ENCODE results near the gene CHRNA4.

Gene CHRNA4

DNA sequence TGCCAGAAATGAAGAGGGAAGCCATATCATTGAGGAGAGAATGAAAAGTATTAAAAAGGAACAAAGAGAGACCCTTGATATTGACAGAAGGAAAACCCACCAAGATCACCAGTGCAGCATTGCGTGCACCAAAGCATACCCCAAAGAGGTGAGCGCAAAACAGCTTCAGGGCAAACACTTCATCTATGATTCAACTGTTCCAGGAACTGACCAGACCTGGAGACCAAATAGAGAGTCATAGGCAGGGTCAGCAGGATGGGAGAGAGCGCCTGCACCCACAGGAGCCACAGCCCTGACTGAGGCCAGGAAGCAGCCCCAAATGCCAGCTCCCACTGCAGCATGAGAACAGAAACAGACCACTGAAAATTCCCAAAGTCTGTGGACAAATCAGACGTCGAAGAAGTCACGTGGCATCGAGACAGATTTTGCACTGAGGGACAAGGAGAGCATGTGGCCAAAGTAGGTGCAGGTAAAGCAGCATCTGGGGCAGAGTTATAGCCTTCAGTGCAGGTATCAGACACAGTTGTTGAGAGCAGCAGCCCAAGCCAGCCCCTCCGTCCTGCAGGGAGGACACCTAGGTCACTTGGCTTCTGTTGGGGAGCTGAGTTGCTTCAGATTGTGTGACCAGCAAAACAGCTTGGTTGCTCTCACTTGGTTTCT, 29.3 kb downstream of the CHRNA4 start:
- no peak for DNase-seq

DNA sequence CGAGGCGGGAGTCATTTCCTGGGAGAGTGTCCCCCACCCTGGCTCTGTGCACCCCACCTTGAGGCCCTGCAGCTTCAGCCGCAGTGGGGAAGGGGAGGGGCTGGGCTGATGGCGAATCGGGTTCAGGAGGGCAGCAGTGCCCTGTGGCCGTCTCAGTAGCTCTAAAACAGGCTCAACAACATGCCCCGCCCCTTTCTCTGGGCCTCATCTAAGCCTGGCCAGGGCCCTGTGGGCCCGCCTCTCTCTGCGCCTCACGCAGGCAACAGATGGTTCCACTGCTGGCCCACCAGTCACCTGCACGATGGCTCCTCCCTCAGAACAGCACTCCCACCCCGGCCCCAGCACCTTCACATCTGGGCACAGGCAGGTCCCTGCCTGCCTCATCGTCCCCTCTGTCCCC, 30.2 kb downstream of the CHRNA4 start:
- no peak for DNase-seq

DNA sequence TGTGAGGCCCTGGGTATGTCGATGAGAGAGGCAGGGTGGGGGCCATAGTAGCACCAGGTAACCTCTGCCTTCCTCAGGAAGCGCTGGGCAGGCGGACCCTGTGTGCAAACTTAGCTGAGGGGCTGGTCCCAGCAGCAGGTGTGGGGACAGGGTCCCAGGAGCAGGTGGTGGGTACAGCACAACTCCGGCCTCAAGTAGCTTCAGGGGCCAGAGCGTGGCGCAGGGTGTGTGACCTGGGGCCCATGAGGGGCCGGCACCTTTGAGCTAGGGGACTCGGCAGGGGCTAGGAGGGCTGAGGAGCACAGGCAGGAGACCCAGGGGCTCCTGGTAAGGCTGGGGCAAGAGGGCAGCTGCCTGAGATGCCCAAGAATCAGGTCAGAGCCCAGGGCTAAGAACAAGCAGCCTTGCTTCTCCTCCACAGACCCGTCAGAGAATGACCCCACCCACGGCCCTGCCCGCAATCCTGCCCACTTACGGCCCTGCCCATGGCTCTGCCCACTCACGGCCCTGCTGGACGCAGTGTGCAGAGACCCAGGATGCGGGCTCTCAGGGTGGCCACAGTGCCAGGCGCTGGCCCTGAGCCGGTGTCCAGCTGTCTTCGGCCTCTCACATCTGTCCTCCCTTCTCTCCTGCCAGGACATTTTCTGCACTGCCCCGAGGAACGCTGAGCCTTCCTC, 30.9 kb downstream of the CHRNA4 start:
- no peak for DNase-seq

DNA sequence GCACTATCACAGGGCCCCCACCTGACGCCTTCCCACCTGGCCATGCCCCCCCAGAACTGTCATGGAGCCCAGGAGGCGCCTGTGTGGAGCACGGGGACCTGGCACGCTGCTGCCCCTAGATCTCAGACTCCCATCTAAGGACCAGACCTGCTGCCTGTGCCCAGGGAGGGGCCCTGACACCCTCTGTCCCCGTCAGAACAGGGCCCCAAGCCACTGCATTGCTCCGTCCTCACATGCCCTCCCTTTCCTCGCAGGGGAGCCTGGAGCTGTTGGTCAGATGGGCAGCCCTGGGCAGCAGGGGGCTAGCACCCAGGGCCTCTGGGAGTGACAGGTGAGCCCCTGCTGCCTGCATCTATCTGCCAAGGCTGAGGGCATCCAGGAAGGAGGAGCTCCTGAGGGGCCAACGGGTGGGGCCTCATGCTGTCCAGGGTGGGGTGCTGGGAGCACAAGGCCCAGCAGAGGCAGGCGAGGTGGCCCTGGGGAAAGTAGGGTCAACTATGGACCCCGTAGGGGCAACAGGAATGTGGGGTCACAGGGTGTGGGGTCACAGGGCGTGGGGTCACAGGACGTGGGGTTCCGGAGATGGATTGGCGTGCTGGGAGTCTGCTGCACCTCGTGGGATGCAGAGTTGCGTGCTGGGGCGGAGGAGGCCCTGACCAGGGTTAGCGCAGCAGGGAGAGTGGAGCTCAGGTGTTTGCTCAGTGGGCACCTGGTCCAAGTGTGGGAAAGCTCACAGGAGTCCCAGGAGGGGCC, 31.6 kb downstream of the CHRNA4 start:
- no peak for DNase-seq

DNA sequence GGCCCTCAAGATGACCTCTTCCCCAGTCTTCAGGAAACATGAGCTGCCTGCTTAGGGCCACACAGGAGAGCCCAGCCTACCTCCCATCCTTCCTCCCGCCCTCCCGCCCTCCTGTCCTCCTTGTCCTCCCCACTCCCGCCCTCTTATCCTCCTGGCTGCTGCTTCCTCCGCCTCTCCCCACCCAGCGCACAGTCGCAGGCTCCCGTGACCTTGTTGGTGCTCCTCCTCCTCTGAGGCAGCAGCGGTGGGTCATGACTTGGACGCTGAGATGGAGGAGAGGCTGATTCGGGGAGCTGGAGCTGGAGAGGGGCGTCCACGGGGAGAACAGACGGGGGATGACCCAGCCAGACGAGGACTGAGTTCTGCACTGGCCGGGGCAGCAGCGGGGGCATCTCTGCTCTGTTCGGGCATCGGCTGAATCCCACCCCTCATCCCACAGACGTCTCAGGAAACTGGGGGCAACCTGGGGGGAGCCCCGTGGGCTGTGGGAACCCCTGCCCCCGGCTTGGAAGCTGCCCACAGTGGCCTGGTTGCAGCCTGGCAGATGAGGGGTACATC, 32.4 kb downstream of the CHRNA4 start:
- no peak for DNase-seq

DNA sequence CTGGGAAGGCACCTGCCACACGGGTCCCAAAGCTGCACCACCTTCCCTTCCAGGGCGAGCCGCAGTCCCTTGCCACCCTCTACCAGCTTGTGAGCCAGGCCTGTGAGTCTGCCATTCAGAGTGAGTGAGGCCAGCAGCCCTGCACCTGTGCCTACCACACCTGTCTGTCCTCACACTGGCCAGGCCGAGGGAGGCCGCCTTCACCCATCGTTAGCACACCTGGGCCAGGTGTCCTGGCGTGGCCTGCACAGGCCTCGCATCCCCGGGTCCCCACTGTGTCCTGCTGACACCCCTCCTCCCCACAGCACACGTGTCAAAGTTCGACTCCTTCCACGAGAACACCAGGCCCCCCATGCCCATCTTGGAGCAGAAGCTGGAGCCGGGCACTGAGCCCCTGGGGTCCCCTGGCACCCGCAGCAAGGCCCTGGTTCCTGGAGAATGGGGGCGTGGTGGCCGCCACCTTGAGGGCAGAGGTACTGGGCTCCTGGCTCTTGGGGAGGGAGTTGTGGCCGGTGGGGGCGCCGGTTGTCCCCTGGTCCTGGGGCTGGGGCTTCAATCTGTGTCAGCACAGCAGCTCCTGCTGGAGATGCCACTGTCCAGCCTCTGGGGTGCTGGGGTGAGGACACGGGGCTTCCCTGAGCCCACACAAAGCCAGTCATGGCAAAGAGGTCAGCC, 33.0 kb downstream of the CHRNA4 start:
- no peak for DNase-seq

DNA sequence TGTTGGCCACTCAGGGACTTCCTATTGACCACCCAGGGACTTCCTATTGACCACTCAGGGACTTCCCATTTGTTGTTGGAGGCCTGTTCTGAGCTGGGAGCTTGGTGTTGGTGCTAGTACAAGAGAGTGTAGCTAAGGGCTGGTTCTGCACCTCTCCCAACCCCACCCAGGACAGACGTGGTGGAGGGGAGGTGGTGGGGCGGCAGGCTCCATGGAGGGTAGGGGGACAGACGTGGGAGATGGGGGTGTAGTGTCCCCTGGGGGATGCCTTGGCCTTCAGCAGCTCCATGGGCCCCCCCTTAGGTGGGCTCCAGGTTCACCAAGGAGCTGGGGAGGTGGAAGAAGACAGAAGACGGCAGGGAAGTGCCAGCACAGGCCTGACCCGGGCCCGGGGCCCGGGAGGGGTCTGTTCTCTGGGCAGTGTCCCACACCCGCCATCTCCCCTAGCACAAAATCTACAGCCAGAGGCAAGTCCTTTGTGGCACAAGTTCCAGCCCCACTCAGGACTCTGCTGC, 33.9 kb downstream of the CHRNA4 start:
- DNase-seq, result no peak

DNA sequence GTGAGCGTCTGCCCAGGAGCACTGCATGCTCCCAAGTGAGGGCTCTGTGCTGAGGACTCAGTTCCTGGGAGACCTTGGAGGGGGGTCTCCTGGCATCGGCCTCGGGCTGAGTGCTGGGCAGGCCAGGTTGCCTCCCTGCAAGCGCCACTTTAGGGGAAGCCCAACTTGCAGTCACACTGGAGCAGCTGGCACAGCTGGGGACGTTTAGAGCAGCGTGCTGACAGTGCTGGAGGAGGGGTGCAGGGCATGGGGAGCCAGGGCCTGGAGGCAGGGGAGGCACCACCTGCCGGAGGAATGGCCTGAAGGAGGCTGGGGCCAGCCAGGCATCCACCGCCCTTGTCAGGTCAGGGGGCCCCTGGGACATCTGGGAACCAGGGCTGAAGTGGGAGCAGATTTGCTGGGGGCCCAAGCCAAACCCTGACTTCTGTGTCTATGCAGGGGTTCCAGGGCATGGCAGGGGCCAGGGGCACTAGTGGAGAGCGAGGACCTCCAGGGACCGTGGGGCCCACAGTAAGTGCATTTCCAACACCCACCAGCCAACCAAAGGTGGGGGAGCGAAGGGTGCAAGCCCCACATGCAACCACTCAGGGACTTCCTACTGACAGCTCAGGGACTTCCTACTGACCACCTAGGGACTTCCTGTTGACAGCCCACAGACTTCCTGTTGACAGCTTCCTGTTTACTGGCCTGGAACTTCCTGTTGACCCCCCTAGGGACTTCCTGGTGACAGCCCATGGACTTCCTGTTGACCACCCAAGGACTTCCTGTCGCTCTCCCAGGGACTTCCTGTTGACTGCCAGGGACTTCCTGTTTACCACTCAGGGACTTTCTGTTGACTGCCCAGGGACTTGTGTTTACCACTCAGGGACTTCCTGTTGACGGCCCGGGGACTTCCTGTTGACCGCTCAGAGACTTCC, 34.6 kb downstream of the CHRNA4 start:
- DNase-seq, result no peak

DNA sequence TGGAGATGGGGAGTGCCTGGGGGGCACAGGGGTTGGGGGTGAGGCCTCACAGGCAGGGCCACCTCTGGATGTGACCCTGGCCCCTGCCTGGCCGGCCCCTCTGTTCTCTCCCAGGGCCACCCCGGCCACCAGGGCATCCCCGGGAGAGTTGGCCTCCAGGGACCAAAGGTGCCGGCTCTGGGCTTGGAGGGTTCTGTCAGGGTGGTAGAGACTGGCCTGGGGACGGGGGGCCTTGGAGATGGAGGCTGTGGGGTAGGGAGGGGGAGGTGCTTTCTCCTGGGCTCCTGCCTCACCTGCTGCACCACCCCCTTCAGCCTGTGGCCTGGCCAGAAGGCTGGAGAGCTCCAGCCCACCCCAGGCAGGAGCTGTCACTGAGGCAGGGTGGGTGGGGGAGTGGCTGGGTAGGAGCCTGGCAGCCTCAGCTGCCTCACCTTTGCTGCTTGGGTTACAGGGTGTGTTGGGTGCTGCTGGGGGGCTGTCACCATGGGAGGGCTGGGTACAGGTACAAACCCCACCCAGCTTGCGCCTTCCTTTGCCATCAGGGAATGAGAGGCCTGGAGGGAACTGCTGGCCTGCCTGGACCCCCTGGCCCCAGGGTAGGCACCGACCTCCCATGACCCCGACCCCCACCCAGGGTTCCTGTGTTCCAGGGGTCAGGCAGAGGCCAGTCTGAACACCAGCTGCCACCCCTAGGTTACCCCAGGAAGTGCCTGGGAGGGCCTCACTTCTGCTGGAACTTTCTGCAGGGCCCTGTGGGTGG, 35.4 kb downstream of the CHRNA4 start:
- DNase-seq, result no peak

DNA sequence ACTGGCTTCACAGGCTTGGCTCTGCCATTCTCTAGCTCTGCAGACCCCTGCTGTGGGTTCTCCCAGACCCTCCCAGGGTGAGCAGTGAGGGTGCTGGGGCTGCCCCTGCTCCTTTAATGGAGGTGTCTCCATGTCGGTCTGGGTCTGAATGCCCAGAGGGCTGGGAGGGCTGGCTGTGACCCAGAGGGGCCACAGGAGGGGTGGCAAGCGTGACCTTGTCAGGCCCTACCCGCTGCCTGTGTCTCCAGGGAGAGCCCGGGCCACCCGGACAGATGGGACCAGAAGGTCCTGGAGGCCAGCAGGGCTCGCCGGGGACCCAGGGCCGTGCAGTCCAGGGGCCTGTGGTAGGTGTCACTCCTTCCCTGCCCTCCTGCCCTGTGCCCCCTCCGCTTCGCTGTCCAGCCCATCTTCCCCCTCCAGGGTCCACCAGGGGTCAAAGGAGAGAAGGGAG, 36.1 kb downstream of the CHRNA4 start:
- DNase-seq, result no peak

DNA sequence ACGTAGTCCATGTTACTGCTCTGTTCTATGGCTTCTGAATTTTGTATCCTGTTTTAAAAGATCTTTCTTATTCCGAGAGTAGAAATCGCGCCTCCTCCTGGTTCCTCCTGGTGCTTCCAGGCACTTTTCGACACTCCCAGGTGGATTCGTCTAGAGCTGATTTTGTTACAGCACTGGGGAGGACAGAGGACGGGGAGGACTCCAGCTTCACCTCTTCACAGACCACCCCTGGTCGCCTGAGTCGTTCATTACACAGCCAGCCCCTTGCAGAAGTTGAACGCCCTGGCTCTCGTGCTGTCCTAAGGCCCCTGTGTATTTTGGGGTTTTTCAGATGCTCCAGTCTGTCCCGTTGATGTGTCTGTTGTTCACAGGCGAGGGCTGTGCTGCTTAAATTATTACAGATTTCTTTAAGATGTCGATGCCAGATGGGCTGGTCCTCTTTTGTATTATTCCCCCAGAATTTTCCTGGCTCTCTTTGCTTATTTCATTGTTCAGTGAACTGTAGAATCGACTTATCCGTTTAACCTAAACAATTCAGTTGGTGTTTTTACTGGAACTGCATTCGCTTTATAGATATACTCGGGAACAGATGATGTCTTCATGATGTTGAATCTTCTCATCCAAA, 37.7 kb downstream of the CHRNA4 start:
- no peak for DNase-seq

DNA sequence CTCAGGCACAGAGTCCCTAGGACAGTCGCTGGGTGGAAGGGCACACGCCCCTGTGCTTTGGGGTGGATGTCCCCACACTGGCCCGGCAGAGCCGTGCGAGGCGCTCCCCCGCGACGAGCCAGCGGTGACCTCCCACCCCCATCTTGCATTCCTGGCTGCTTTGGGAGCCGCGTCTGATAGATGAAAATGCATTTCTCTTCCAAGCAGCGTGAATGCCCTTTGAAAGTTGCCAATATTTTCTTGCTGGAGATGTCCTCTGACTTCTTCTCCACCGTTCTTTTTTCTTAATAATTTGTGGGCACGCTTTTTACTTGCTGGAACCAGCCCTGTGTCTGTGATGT, 38.2 kb downstream of the CHRNA4 start:
- DNase-seq, result no peak

DNA sequence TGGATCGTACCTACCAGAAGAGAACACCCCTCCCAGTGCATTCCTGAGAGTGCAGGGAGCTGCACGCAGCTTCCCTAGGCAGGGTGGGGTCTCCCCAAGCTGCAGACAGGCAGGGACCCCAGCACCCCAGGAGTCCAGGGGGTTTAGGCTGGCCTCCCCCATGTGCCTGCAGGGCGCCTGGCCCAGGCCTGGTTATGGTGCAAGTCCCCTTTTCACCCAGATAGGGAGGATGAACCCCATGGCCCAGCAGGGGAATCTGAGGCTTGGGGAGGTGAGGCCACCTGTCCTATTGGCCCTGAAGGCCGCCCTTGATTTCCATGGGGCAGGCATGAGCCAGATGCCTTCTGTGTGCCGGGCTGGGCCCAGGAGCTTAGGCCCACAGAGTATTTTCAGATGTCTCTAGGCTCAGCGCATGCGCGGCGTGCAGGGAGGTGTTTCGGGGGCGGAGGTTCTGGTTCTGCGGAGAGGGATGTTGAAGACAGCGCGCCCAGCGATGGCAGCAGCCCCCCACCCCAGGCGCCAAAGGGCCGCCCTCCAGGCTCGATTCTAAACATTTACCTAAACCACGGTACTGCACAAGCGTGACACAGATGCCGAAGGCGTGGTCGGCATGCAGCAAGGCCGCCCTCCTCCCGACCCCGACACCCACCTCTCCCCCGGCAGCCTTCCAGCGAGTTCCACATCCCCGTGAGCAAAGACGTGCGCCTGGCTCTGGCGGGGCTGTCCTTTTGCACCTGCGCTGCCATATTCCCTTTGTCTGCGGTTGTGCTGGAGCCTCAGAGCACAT, 38.8 kb downstream of the CHRNA4 start:
- DNase-seq, result no peak

DNA sequence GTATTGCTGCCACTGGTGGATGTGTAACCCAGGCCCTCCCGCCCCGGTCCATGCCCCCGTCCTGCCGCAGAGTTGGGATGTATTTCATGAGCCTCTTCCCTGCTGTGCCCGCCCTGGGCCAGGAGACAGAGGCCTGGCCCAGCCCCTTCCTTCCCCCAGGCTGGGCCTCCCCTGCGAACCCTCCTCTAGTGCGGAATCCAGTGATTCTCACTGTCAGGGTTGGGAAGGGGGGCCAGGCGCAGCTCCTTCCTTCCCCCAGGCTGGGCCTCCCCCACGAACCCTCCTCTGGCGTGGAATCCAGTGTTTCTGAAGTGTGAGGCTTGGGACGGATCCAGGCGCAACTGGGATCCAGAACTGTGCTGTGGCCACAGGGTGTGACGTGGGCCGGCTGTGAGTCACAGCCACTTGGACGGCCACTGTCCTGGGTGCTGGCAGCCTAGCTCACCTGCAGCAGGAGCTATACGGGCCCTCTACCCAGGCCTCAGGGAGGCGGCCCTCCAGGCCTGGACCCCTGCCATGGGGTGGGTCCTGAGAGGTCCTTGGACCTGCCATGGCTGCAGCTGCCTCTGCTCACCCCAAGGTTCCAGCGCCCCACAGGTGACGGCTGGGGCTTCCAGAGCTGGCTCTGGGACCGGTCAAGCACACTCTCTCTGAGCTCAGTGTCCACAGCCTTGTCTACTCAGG, 39.9 kb downstream of the CHRNA4 start:
- no peak for DNase-seq

DNA sequence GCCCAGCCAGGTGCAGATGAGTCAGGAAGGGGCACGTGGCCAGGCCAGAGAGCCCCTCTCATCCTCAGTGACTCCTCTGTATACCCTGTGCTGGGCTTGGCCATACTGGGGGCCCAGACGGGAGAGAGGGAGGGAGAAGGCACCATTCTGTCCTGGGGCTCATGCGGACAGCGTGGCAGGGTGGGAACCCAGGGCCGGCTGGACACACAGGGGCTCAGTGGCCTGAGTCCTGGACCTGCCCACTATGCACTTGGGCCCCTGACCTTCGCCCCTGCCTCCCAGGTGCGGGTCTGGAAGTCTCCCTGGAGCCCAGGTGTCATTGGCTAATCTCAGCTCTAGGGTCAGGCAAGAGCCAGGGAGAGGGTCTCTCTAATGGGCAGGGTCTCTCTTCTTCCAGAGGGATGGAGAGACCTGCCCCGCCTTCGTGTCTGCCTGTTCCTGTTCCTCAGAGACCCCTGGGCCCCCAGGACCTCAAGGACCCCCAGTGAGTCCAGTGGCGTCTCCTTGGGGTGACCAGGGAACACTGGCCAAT, 40.5 kb downstream of the CHRNA4 start:
- no peak for DNase-seq

DNA sequence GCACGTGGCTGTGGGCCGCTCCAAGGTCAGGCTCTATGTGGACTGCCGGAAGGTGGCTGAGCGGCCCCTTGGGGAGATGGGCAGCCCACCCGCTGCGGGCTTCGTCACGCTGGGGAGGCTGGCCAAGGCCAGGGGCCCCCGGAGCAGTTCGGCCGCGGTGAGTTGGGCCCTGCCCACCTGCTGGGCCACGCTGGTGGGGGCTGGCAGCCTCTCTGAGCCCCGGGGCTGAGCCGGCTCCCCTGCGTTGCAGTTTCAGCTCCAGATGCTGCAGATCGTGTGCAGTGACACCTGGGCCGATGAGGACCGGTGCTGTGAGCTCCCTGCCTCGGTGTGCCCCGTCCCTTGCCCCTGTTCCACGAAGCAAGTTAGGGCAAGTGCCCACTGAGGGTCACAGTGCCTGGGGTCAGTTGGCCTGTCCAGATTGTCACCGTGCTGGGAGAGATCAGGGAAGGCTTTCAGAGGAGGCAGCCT, 41.1 kb downstream of the CHRNA4 start:
- DNase-seq, result no peak

DNA sequence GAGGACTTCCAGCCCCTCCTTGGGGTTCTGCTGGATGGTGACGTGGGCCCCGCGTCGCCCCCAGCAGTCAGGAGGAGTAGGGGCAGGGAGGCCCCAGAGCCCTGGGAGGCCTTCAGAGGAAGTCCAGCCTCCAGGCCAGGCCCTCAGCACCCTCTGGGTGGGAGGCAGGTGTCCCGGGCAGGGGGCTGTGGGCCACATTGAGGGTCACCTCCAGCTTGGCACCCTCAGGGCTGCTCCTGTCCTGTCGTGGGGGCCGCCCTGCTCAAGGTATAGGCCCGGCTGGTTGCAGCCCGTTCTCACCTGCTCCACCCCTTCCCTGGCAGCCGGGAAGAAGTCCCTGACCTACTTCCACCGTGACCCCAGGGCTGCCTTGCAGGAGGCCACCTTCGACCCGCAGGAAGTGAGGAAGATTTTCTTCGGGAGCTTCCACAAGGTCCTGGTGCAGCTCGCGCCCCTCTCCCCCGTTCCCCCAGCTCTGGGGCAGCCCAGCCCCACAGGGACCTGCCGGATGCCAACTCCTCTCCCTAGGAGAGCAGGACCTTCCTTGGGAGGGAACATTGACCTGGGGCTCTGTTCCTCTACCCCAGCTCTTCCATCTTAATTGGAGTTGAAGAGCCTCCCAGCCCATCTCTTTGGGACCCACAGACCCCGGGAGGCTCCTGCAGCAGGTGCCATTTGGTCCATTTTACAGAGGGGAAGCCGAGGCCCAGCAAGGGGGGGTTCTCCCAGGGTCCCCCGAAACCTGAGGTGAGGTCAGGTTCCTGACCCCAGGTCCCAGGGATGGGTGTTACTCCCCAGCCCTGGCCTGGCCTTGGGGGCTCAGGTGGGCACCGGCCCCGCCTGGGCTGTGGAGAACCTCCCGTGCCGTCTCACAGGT, 41.7 kb downstream of the CHRNA4 start:
- DNase-seq, result no peak
